ENCODE measurements around the gene BCL2L2. TPM values are rescaled to one million over a fixed set of nuclear protein-coding genes. Genes with fewer than 3 reads are reported as not detected.

The BCL2L2 gene
- total RNA-seq, 1 donor from 2014 or later, result 35.4 TPM

GRCh38 chr14:23297611-23298277 is 8.9 kb upstream of the BCL2L2 start:
- DNase-seq (ENCODE audit: missing footprints), result no peak
- intact Hi-C loops (cut with DNase I), result loop anchor here (5.0 kb wide), 1 partner anchor 175 kb away; no protein-coding TSS in a partner anchor
- ATAC-seq, result no peak

- intact Hi-C loops (cut with DNase I), result loop anchor here (5.0 kb wide), 1 partner anchor 177 kb away; no protein-coding TSS in a partner anchor
- DNase-seq (ENCODE audit: missing footprints), result no peak
- ATAC-seq, result no peak
Measured at GRCh38 chr14:23299211-23299957, 7.2 kb upstream of the BCL2L2 start.

- no peak for ATAC-seq
- intact Hi-C loops (cut with DNase I), result loop anchor here (5.0 kb wide), 2 partner anchors 167 to 178 kb away; partner anchors contain the start of gene NGDN
- DNase-seq (ENCODE audit: missing footprints), result no peak
Measured at GRCh38 chr14:23299986-23300686, 6.5 kb upstream of the BCL2L2 start.

GRCh38 chr14:23300687-23301223 is 5.9 kb upstream of the BCL2L2 start:
- ATAC-seq (peak; percentile 39), DNase-seq (ENCODE audit: missing footprints) (peak; percentile 82)
- intact Hi-C loops (cut with DNase I), result loop anchor here (1.0 to 5.0 kb wide), 2 partner anchors 21 to 167 kb away; partner anchors contain the start of genes NGDN and PABPN1

- ATAC-seq, result peak; percentile 90
- intact Hi-C loops (cut with DNase I), result loop anchor here (1.0 to 5.0 kb wide), 2 partner anchors 20 to 166 kb away; partner anchors contain the start of genes NGDN and PABPN1
Measured at GRCh38 chr14:23301288-23301968, 5.2 kb upstream of the BCL2L2 start.

GRCh38 chr14:23301969-23302289 is 4.7 kb upstream of the BCL2L2 start:
- intact Hi-C loops (cut with DNase I), result loop anchor here (1.0 to 5.0 kb wide), 2 partner anchors 19 to 165 kb away; partner anchors contain the start of genes NGDN and PABPN1
- no peak for ATAC-seq
- no peak for DNase-seq (ENCODE audit: missing footprints)

More at GRCh38 chr14:23301288-23301968, 5.2 kb upstream of the BCL2L2 start:
- peak; percentile 99 for DNase-seq (ENCODE audit: missing footprints)

- intact Hi-C loops (cut with DNase I), result loop anchor here (5.0 kb wide), 1 partner anchor 165 kb away; the partner anchor contains the start of gene NGDN
- ATAC-seq, result peak; percentile 42
- DNase-seq (ENCODE audit: missing footprints), result peak; percentile 86
Measured at GRCh38 chr14:23302290-23303225, 4.1 kb upstream of the BCL2L2 start, which contains the start of gene PPP1R3E. Gene PPP1R3E (minus strand): TSS chr14:23302859. CDS start chr14:23302576, 283 bp downstream.

- intact Hi-C loops (cut with DNase I), result no loop called here
- DNase-seq (ENCODE audit: missing footprints) (no peak), ATAC-seq (no peak)
Measured at GRCh38 chr14:23307146-23307530, 505 bp downstream of the BCL2L2 start.

- intact Hi-C loops (cut with DNase I), result no loop called here
- DNase-seq (ENCODE audit: missing footprints) (no peak), ATAC-seq (no peak)
Measured at GRCh38 chr14:23307687-23308644, 1.3 kb downstream of the BCL2L2 start.

GRCh38 chr14:23308721-23309445 is 2.2 kb downstream of the BCL2L2 start:
- no peak for ATAC-seq
- DNase-seq (ENCODE audit: missing footprints), result no peak

GRCh38 chr14:23310546-23310945 is 3.9 kb downstream of the BCL2L2 start:
- ATAC-seq, result no peak
- intact Hi-C loops (cut with DNase I), result no loop called here
- DNase-seq (ENCODE audit: missing footprints), result no peak

More at GRCh38 chr14:23308721-23309445, 2.2 kb downstream of the BCL2L2 start:
- intact Hi-C loops (cut with DNase I), result no loop called here

GRCh38 chr14:23316300-23316699 is 9.7 kb downstream of the BCL2L2 start:
- no peak for ATAC-seq
- DNase-seq (ENCODE audit: missing footprints), result no peak
- intact Hi-C loops (cut with DNase I), result no loop called here

- DNase-seq (ENCODE audit: missing footprints) (no peak), ATAC-seq (no peak)
- intact Hi-C loops (cut with DNase I), result loop anchor here (5.0 kb wide), 2 partner anchors 147 to 237 kb away; partner anchors contain the start of genes NGDN and THTPA
Measured at GRCh38 chr14:23319746-23320583, 13.3 kb downstream of the BCL2L2 start.
